HG02981 (cell line): ENCODE measurements around the gene SNURF.
"Not testable (repeated sequence)": the region's sequence is repeated elsewhere in the genome, so short reads cannot be mapped to it uniquely, and the experiment has no call there.

ENCODE experiments used
- ATAC-seq: cut with Tn5 transposase; IDR thresholded peaks from one replicate; pipeline ENCODE4 v1.9.1; 2021; ENCODE audit warnings: mild to moderate bottlenecking, moderate library complexity; ENCODE audit not compliant: unreplicated experiment

Gene SNURF

GRCh38 chr15:24954783-24955530, at the start of gene SNURF, which contains the start of gene SNRPN:
Gene SNURF (plus strand): TSS chr15:24954987. CDS start chr15:24955049, 62 bp downstream.
Gene SNRPN (plus strand): TSS chr15:24954987. CDS start chr15:24974454, 19,467 bp downstream.
- peak; percentile 55 for ATAC-seq

GRCh38 chr15:24916305-24917009, 38.3 kb upstream of the SNURF start:
- ATAC-seq = no peak

- ATAC-seq = no peak
Observed at GRCh38 chr15:24917431-24917830, 37.4 kb upstream of the SNURF start.

GRCh38 chr15:24919446-24919845, 35.3 kb upstream of the SNURF start:
- no peak for ATAC-seq

GRCh38 chr15:24922781-24923180, 32.0 kb upstream of the SNURF start:
- not testable (repeated sequence) for ATAC-seq

- no peak for ATAC-seq
Observed at GRCh38 chr15:24924153-24924552, 30.6 kb upstream of the SNURF start.

GRCh38 chr15:24924621-24925020, 30.2 kb upstream of the SNURF start:
- ATAC-seq = no peak

- not testable (repeated sequence) for ATAC-seq
Observed at GRCh38 chr15:24931874-24932732, 22.7 kb upstream of the SNURF start.

GRCh38 chr15:24933716-24934115, 21.1 kb upstream of the SNURF start:
- no peak for ATAC-seq

- ATAC-seq = not testable (repeated sequence)
Observed at GRCh38 chr15:24938224-24938623, 16.6 kb upstream of the SNURF start.

GRCh38 chr15:24940236-24940635, 14.6 kb upstream of the SNURF start:
- no peak for ATAC-seq

- ATAC-seq = no peak
Observed at GRCh38 chr15:24943361-24943760, 11.4 kb upstream of the SNURF start.

GRCh38 chr15:24944954-24945353, 9.8 kb upstream of the SNURF start:
- no peak for ATAC-seq

GRCh38 chr15:24945711-24946110, 9.1 kb upstream of the SNURF start:
- no peak for ATAC-seq

GRCh38 chr15:24948495-24948894, 6.3 kb upstream of the SNURF start:
- ATAC-seq = no peak

- ATAC-seq = no peak
Observed at GRCh38 chr15:24955531-24955921, 739 bp downstream of the SNURF start.

- peak; percentile 59 for ATAC-seq
Observed at GRCh38 chr15:24956111-24956838, 1.5 kb downstream of the SNURF start.

GRCh38 chr15:24957691-24958090, 2.9 kb downstream of the SNURF start:
- ATAC-seq = no peak

GRCh38 chr15:24961967-24962366, 7.2 kb downstream of the SNURF start:
- no peak for ATAC-seq

- no peak for ATAC-seq
Observed at GRCh38 chr15:24962880-24963279, 8.1 kb downstream of the SNURF start.
